Hepatocyte (in vitro differentiated cells): ENCODE data around the gene KIFC3. TPM values are rescaled to one million over a fixed set of nuclear protein-coding genes. Genes with fewer than 3 reads are reported as not detected.

Experiments used
- DNase-seq: peaks from one replicate; pipeline ENCODE4 v3.0.0-alpha.2; 2016; ENCODE audit warnings: low spot score
- H2AFZ ChIP-seq: fragments of 200-600 bp; sonication (generic); 2 replicates; pipeline ENCODE4 v1.6.0; 2016; ENCODE audit warnings: antibody characterized with exemption, mild to moderate bottlenecking
- H3K27ac ChIP-seq: fragments of 200-600 bp; sonication (generic); 2 replicates; pipeline ENCODE4 v1.5.1; 2016; ENCODE audit warnings: mild to moderate bottlenecking
- H3K27me3 ChIP-seq: fragments of 200-600 bp; sonication (generic); 2 replicates; pipeline ENCODE4 v1.6.1; 2016
- H3K36me3 ChIP-seq: fragments of 200-600 bp; sonication (generic); replicated peaks from 2 replicates; pipeline ENCODE4 v1.5.1; 2016; ENCODE audit warnings: low read depth; ENCODE audit not compliant: insufficient read depth
- H3K4me1 ChIP-seq: fragments of 200-600 bp; sonication (generic); 2 replicates; pipeline ENCODE4 v1.5.1; 2016; ENCODE audit warnings: mild to moderate bottlenecking, moderate library complexity; ENCODE audit not compliant: insufficient read depth
- H3K4me2 ChIP-seq: fragments of 200-600 bp; sonication (generic); 2 replicates; pipeline ENCODE4 v1.6.0; 2016
- H3K4me3 ChIP-seq: fragments of 200-600 bp; sonication (generic); 2 replicates; pipeline ENCODE4 v1.5.1; 2016; ENCODE audit warnings: mild to moderate bottlenecking
- H3K79me2 ChIP-seq: fragments of 200-600 bp; sonication (generic); 2 replicates; pipeline ENCODE4 v1.6.0; 2017; ENCODE audit warnings: mild to moderate bottlenecking
- H3K9me2 ChIP-seq: fragments of 200-600 bp; sonication (generic); replicated peaks from 2 replicates; pipeline ENCODE4 v1.6.0; 2017; ENCODE audit warnings: mild to moderate bottlenecking; ENCODE audit not compliant: insufficient read depth
- H3K9me3 ChIP-seq: fragments of 200-600 bp; sonication (generic); 2 replicates; pipeline ENCODE4 v1.5.1; 2016; ENCODE audit warnings: low read depth, mild to moderate bottlenecking
- H4K20me1 ChIP-seq: fragments of 200-600 bp; sonication (generic); 2 replicates; pipeline ENCODE4 v1.6.0; 2016; ENCODE audit warnings: mild to moderate bottlenecking; ENCODE audit not compliant: insufficient read depth, poor library complexity, severe bottlenecking
- EZH2 ChIP-seq: fragments of 200-600 bp; sonication (generic); IDR thresholded peaks from 2 replicates; pipeline ENCODE4 v1.6.1; 2016; ENCODE audit warnings: antibody characterized with exemption, mild to moderate bottlenecking, borderline replicate concordance
- EZH2phosphoT487 ChIP-seq: fragments of 200-600 bp; sonication (generic); IDR thresholded peaks from one replicate; pipeline ENCODE4 v1.6.1; 2018; ENCODE audit warnings: antibody characterized with exemption, mild to moderate bottlenecking, low read depth, moderate library complexity; ENCODE audit not compliant: unreplicated experiment, severe bottlenecking
- WGBS: methylation state at CpG from one replicate; pipeline ENCODE4 v1.1.6; 2016; ENCODE audit warnings: low lambda C conversion rate; ENCODE audit errors: missing lambda C conversion rate; 5-methylcytosine and 5-hydroxymethylcytosine counted together
- polyA plus RNA-seq: library from polyadenylated mRNA; unstranded; fragments of >200 nt; fragmentation: Nextera tagmentation; extraction: Ambion mirVana; gene quantifications from 2 replicates; pipeline ENCODE4 v1.2.1, GENCODE V29; 2016
- total RNA-seq: library from RNA; depleted of rRNA; stranded (reverse); fragments of >200 nt; gene quantifications from 2 replicates; pipeline ENCODE4 v1.2.3, GENCODE V29; 2014
- TF ChIP-seq, protein P1 (sequence below): fragments of 200-600 bp; sonication (generic); IDR thresholded peaks from 2 replicates; pipeline ENCODE4 v1.5.1; 2016; ENCODE audit warnings: antibody characterized with exemption, mild to moderate bottlenecking; ENCODE audit not compliant: poor library complexity

The KIFC3 gene
- total and polyA plus RNA-seq, 2 experiments from 2014 or later: 49.7 to 55.3 TPM

DNA sequence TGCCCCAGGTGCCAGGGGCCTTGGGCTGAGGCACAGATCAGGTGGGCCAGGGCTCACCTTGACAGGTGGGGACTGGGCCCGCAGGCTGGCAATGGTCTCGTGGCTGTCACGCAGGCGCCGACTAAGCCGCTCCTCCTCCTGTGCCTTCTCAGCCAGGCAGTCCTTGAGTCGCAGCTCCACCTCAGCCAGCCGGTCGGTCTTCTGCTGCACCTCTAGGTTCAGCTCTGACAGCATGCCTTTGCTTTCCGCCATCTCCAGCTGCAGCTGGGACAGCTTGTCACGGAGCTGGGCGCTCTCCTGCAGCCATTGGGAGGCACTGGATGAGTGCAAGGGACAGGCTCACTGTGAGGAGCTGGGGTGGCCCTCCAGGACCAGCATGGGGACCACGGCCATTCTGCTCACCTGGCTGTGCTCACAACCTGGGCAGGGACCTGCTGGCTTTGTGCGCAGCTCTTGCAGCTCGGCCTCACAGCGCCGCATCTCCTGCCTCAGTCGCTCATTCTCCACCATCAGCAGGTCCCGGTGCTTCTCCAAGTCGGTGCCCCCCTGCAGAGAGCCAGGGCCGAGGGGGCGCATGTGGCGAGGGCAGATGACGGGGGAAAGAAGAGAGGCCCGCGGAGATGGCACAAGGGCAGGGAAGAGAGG, 31.0 kb downstream of the KIFC3 start:
- H3K4me1 ChIP-seq: no peaks in the 10 kb centered on the region
- H3K36me3 ChIP-seq: no peaks in the 10 kb centered on the region
- TF ChIP-seq EZH2 (no peak), EZH2phosphoT487 (no peak)
- TF ChIP-seq, protein P1, sequence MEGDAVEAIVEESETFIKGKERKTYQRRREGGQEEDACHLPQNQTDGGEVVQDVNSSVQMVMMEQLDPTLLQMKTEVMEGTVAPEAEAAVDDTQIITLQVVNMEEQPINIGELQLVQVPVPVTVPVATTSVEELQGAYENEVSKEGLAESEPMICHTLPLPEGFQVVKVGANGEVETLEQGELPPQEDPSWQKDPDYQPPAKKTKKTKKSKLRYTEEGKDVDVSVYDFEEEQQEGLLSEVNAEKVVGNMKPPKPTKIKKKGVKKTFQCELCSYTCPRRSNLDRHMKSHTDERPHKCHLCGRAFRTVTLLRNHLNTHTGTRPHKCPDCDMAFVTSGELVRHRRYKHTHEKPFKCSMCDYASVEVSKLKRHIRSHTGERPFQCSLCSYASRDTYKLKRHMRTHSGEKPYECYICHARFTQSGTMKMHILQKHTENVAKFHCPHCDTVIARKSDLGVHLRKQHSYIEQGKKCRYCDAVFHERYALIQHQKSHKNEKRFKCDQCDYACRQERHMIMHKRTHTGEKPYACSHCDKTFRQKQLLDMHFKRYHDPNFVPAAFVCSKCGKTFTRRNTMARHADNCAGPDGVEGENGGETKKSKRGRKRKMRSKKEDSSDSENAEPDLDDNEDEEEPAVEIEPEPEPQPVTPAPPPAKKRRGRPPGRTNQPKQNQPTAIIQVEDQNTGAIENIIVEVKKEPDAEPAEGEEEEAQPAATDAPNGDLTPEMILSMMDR: no peak
- H3K4me2 ChIP-seq: no peak overlapping the region
- H3K27ac ChIP-seq: no peak overlapping the region
- no peaks in the 10 kb centered on the region for H3K79me2 ChIP-seq
- no peaks in the 10 kb centered on the region for H3K27me3 ChIP-seq
- DNase-seq: no peak
- H2AFZ ChIP-seq: no peak overlapping the region
- WGBS: 96% methylated on average over 24 of the region's 26 CpGs
- H3K9me3 ChIP-seq: no peaks in the 10 kb centered on the region
- H3K9me2 ChIP-seq: no peaks in the 10 kb centered on the region
- H4K20me1 ChIP-seq: no peaks in the 10 kb centered on the region
- H3K4me3 ChIP-seq: no peak overlapping the region

DNA sequence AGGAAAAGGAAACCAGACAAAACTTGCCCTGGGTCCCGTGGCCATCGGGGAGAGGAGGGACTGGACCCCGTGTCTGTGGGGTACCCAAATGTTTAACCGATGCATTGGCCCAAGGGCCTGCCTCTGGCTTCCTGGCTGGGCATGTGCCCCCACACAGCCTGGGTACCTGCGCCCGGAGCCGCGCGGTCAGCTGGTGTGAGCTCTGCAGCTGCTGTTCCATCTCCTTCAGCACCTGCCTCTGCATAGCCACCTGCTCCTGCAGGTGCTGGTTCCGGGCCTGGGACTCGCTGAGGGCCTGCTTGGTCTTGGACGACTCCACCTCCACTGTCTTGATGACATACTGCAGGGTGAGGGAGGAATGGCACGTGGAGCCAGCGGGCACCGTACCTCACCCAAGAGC, 31.9 kb downstream of the KIFC3 start:
- 95% methylated on average over 15 of the region's 15 CpGs for WGBS
- DNase-seq: no peak
- Histone ChIP-seq H3K79me2 (no peaks in the 10 kb centered on the region), H3K4me1 (no peaks in the 10 kb centered on the region), H3K9me3 (no peaks in the 10 kb centered on the region), H3K36me3 (no peaks in the 10 kb centered on the region), H3K4me3 (no peak overlapping the region), H4K20me1 (no peaks in the 10 kb centered on the region), H3K27ac (no peak overlapping the region), H3K27me3 (no peaks in the 10 kb centered on the region), H2AFZ (no peak overlapping the region), H3K9me2 (no peaks in the 10 kb centered on the region), H3K4me2 (no peak overlapping the region)
- no peak for TF ChIP-seq EZH2phosphoT487
- TF ChIP-seq, protein P1: no peak
- TF ChIP-seq EZH2: no peak

DNA sequence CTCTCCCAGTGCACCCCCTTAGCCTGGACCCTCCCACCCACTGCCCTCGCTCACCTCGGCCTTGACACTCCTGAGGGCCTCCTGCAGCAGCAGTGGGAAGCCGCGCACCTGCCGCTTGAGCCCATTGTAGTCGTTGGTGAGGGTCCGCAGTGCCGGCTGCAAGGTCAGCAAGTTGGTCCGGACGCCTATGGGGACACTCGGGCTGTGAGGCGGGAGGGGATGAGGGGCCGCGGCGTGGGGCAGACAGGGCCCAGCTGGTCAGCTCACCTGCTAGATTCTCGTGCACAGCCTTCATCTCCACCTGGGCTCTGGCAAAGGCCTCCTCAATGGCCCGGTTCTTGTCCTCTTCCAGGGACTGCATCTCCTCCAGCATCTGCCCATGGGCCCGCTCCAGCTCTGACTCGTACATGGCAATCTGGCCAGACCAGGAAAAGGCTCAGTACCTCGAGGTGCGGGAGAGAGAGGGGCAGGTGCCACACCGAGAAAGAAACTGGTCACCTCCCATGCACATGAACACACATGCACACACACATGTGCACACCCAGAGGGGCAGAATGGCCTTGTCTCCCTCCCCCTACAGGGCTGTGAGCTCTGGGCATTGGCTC, 32.6 kb downstream of the KIFC3 start:
- Histone ChIP-seq H4K20me1 (no peaks in the 10 kb centered on the region), H3K4me2 (no peak overlapping the region), H3K4me1 (no peaks in the 10 kb centered on the region), H3K9me3 (no peaks in the 10 kb centered on the region), H3K27ac (no peak overlapping the region), H3K36me3 (no peaks in the 10 kb centered on the region), H3K4me3 (no peak overlapping the region), H3K9me2 (no peaks in the 10 kb centered on the region), H3K79me2 (no peaks in the 10 kb centered on the region), H2AFZ (no peak overlapping the region), H3K27me3 (no peaks in the 10 kb centered on the region)
- 98% methylated on average over 20 of the region's 22 CpGs for WGBS
- no peak for DNase-seq
- no peak for TF ChIP-seq EZH2phosphoT487
- TF ChIP-seq EZH2: no peak
- TF ChIP-seq, protein P1: no peak
